Measurements from ENCODE around the gene ALDH8A1.

ALDH8A1 gene

DNA sequence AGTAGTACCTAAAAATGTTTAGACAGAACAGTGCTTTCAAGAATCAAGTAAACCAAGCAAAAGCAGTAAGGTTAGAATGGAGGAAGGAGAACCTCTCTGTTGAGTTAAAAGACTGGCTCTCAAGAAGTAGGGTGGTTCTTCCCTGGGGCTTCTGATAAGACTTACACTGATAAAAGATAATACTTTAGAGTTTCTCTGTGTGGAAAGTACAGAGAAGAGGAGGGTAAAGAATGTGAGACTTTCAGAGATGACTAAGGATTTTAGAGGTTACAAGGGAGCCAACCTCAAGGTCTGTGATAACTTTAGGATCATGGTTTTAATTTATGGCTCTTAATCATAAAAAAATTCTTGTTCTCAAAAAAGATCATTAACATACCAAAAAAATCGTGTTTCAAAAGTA, 30.9 kb upstream of the ALDH8A1 start:
- no peak overlapping the region for H3K4me3 ChIP-seq (ENCODE audit: low read length)
- DNase-seq (ENCODE audit: low read depth, low spot score) = no peak
- WGBS (ENCODE audit: insufficient coverage, insufficient read length) = no CpG with 5 or more reads among the region's 1 CpG
- H3K9me3 ChIP-seq (ENCODE audit: control insufficient read depth, insufficient read depth, low read length) = no peaks in the 10 kb centered on the region
- H3K36me3 ChIP-seq (ENCODE audit: control insufficient read depth, insufficient read depth, low read length) = no peaks in the 10 kb centered on the region; the same call in 1 of the 2 replicates
- no peaks in the 10 kb centered on the region for H3K4me1 ChIP-seq (ENCODE audit: control insufficient read depth, insufficient read depth, low read length)
- no peak overlapping the region for H3K27ac ChIP-seq (ENCODE audit: low read length)
- H3K27me3 ChIP-seq (ENCODE audit: control insufficient read depth, insufficient read depth, low read length) = no peaks in the 10 kb centered on the region

DNA sequence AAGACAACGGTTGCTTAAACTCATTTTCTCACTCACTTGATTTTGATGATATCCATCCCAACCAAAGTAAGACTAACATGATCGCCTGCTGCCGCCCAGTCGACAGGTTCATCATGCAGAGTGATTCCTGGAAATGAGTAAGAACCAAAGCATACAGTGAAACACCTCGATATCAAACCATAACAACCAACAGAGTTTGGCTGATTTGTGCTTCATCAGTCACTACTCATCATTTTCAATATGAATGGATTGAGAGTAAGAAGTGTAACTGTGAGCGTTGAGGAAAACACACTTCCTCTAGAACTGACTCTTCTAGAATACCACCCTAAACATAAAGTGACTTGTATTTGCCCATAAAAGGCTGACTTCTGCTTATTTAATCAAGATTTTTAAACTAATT, 29.2 kb upstream of the ALDH8A1 start:
- no peaks in the 10 kb centered on the region for H3K27me3 ChIP-seq (ENCODE audit: control insufficient read depth, insufficient read depth, low read length)
- no peak for DNase-seq (ENCODE audit: low read depth, low spot score)
- H3K9me3 ChIP-seq (ENCODE audit: control insufficient read depth, insufficient read depth, low read length) = no peaks in the 10 kb centered on the region
- no peak overlapping the region for H3K27ac ChIP-seq (ENCODE audit: low read length)
- no peak overlapping the region for H3K4me3 ChIP-seq (ENCODE audit: low read length)
- no peaks in the 10 kb centered on the region for H3K4me1 ChIP-seq (ENCODE audit: control insufficient read depth, insufficient read depth, low read length)
- no CpG with 5 or more reads among the region's 6 CpGs for WGBS (ENCODE audit: insufficient coverage, insufficient read length)
- H3K36me3 ChIP-seq (ENCODE audit: control insufficient read depth, insufficient read depth, low read length) = no peaks in the 10 kb centered on the region; the same call in 1 of the 2 replicates

DNA sequence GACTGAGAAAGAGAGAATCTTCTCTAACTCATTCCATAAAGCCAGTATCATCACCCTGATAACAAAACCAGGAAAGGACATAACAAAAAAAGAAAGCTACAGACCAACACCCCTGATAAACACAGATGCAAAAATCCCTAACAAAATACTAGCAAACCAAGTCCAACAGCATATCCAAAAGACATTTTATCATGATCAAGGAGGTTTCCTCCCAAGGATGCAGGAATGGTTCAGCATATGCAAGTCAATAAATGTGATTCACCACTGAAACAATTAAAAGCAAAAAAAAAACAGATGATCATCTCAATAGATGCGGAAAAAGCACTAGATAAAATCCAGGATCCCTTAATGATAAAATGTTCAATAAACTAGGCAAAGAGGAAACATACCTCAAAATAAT, 24.5 kb upstream of the ALDH8A1 start:
- Histone ChIP-seq H3K9me3 (ENCODE audit: control insufficient read depth, insufficient read depth, low read length) (no peaks in the 10 kb centered on the region), H3K27ac (ENCODE audit: low read length) (no peak overlapping the region), H3K4me3 (ENCODE audit: low read length) (no peak overlapping the region), H3K27me3 (ENCODE audit: control insufficient read depth, insufficient read depth, low read length) (no peaks in the 10 kb centered on the region), H3K4me1 (ENCODE audit: control insufficient read depth, insufficient read depth, low read length) (no peaks in the 10 kb centered on the region), H3K36me3 (ENCODE audit: control insufficient read depth, insufficient read depth, low read length) (no peaks in the 10 kb centered on the region)
- no peak for DNase-seq (ENCODE audit: low read depth, low spot score)
- WGBS (ENCODE audit: insufficient coverage, insufficient read length) = no CpG with 5 or more reads among the region's 1 CpG

DNA sequence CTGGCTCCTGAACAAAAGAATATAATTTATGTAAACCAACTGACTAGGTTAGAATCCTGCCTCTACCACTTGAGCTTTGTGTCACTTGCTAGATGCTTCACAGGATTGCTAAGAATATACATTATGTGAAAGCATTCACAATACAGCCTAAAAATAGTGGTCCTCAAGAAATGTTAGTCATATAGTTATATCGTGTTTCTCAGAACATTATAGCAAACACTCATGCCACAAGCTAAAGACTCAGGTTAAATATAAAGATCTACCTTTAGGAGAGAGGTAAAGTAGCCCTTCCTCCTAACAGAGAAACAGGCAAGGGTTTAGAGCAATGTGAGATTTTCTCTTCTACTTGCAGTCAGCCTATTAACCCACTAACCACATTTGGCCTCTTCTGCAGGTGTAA, 17.8 kb upstream of the ALDH8A1 start:
- Histone ChIP-seq H3K27ac (ENCODE audit: low read length) (no peak overlapping the region), H3K36me3 (ENCODE audit: control insufficient read depth, insufficient read depth, low read length) (no peaks in the 10 kb centered on the region), H3K4me1 (ENCODE audit: control insufficient read depth, insufficient read depth, low read length) (no peaks in the 10 kb centered on the region), H3K9me3 (ENCODE audit: control insufficient read depth, insufficient read depth, low read length) (no peaks in the 10 kb centered on the region), H3K27me3 (ENCODE audit: control insufficient read depth, insufficient read depth, low read length) (no peaks in the 10 kb centered on the region), H3K4me3 (ENCODE audit: low read length) (no peak overlapping the region)
- no peak for DNase-seq (ENCODE audit: low read depth, low spot score)
- WGBS (ENCODE audit: insufficient coverage, insufficient read length) = no CpG with 5 or more reads among the region's 1 CpG

DNA sequence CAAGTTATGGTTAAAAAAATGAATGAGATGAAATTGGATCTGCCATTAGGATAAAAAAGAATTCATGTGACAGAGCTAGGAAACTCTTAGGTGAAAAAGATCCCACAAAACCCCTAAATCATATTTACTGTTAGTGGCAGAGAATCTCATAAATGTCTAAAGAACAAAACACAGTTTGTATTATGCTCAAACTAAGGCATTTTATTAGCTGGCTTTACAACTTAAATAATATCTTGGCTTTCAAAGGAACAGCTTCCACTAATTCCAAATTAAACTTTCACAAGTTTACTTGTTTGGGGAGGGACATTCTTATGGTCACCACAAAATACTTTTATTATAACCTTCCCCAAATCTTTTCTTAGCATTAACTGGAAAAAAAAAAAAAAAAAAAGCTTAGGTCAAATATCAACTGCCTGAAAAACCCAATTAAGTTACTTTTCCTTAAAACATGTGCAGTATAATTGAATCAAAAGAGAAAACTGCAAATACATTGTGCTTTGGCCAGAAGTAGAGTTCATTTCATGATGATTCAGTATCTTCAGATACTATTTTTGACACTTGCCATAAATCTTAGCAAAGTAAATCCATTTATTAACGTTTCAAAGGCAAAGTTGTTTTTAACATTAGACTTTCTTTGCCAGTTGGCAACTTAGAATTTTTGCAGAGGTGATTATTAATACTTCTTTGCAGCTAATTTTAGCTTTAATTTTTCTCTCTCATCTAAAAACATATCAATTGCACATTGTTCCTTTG, 14.7 kb upstream of the ALDH8A1 start:
- no peak overlapping the region for H3K27ac ChIP-seq (ENCODE audit: low read length)
- no CpG with 5 or more reads among the region's 1 CpG for WGBS (ENCODE audit: insufficient coverage, insufficient read length)
- no peaks in the 10 kb centered on the region for H3K27me3 ChIP-seq (ENCODE audit: control insufficient read depth, insufficient read depth, low read length)
- H3K4me1 ChIP-seq (ENCODE audit: control insufficient read depth, insufficient read depth, low read length) = no peaks in the 10 kb centered on the region
- no peak for DNase-seq (ENCODE audit: low read depth, low spot score)
- H3K4me3 ChIP-seq (ENCODE audit: low read length) = no peak overlapping the region
- H3K9me3 ChIP-seq (ENCODE audit: control insufficient read depth, insufficient read depth, low read length) = no peaks in the 10 kb centered on the region
- no peaks in the 10 kb centered on the region for H3K36me3 ChIP-seq (ENCODE audit: control insufficient read depth, insufficient read depth, low read length)

DNA sequence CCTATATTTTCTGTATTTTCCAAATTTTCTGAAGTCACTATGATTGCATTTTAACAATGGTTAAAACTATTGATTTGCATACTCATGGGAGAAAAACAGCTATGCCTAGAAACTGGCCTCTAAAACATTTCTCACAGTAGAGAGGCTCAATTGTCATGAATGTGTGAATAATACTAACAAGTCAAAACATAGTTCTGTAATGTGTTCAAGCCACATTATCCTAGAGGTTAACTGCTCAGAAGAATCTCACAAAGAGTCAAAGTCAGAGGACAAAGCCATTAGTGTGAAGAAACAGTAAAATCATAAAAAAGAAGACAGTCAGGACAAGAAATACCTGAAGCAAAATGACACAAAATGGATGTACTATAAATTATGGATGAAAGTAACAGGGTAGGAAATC, 12.5 kb upstream of the ALDH8A1 start:
- Histone ChIP-seq H3K9me3 (ENCODE audit: control insufficient read depth, insufficient read depth, low read length) (no peaks in the 10 kb centered on the region), H3K36me3 (ENCODE audit: control insufficient read depth, insufficient read depth, low read length) (no peaks in the 10 kb centered on the region), H3K27me3 (ENCODE audit: control insufficient read depth, insufficient read depth, low read length) (no peaks in the 10 kb centered on the region), H3K27ac (ENCODE audit: low read length) (no peak overlapping the region), H3K4me3 (ENCODE audit: low read length) (no peak overlapping the region), H3K4me1 (ENCODE audit: control insufficient read depth, insufficient read depth, low read length) (no peaks in the 10 kb centered on the region)
- DNase-seq (ENCODE audit: low read depth, low spot score) = no peak

DNA sequence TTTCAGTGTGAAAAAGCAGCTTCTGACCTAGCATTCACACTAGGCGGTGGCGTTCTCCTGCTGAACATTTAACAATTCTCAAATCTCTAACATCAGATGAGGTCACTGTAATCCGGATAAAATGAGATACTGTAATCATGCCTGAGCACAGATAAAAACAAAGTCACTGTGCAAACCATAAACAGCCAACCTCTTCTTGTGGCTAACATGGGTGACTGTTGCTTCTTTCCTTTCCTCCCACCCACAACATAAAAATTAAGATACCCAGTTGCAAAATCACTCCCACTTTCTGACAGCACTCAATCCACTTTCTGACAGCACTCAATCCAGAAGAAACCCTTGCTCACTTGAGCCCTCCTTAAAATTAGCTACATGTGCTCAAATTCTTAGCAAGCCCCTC, 11.5 kb upstream of the ALDH8A1 start:
- WGBS (ENCODE audit: insufficient coverage, insufficient read length) = no CpG with 5 or more reads among the region's 3 CpGs
- no peak for DNase-seq (ENCODE audit: low read depth, low spot score)
- no peak overlapping the region for H3K27ac ChIP-seq (ENCODE audit: low read length)
- no peaks in the 10 kb centered on the region for H3K4me1 ChIP-seq (ENCODE audit: control insufficient read depth, insufficient read depth, low read length)
- H3K27me3 ChIP-seq (ENCODE audit: control insufficient read depth, insufficient read depth, low read length) = no peaks in the 10 kb centered on the region
- no peaks in the 10 kb centered on the region for H3K9me3 ChIP-seq (ENCODE audit: control insufficient read depth, insufficient read depth, low read length)
- no peak overlapping the region for H3K4me3 ChIP-seq (ENCODE audit: low read length)
- H3K36me3 ChIP-seq (ENCODE audit: control insufficient read depth, insufficient read depth, low read length) = no peaks in the 10 kb centered on the region

DNA sequence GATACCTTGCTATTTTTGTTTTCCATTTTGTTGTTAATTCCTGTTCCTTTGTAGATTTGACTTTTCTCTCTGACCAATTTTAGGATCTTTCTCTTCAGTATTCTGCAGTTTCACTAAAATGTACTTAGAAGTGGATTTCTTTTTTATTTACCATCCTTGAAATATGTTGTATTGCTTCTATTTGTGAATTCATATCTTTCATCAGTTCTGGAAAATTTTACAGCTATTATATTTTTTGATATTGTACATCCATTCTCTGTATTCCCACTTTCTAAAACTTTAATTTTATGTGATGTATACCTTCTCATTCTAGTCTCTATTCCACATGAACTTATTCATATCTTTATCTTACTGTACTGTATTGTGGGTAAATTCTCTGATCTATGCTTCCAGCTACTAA, 9.7 kb upstream of the ALDH8A1 start:
- Histone ChIP-seq H3K4me1 (ENCODE audit: control insufficient read depth, insufficient read depth, low read length) (0 out of 2 replicates have a peak, but pooled peaks cover under 1% of the 10 kb centered on the region), H3K27ac (ENCODE audit: low read length) (no peak overlapping the region), H3K9me3 (ENCODE audit: control insufficient read depth, insufficient read depth, low read length) (no peaks in the 10 kb centered on the region), H3K36me3 (ENCODE audit: control insufficient read depth, insufficient read depth, low read length) (no peaks in the 10 kb centered on the region), H3K4me3 (ENCODE audit: low read length) (no peak overlapping the region), H3K27me3 (ENCODE audit: control insufficient read depth, insufficient read depth, low read length) (no peaks in the 10 kb centered on the region)
- DNase-seq (ENCODE audit: low read depth, low spot score) = no peak

DNA sequence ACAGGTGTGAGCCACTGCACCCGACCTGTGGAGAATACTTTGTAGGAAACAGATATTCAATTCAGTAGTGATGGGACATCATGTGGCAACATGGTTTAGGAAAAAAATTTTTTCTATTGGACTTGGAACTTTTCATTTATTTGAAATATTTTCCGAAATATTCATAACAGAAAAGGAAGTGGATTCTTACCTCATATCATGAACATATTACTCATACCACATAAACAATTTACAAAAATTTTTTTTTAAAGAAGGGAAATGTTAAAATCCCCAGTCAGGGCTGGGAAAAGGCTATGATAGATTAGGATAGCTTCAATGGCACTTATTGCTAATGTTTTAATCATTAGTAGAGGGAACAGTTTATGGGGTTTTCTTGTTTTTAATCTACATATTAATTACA, 6.8 kb upstream of the ALDH8A1 start:
- Histone ChIP-seq H3K36me3 (ENCODE audit: control insufficient read depth, insufficient read depth, low read length) (no peaks in the 10 kb centered on the region), H3K9me3 (ENCODE audit: control insufficient read depth, insufficient read depth, low read length) (no peaks in the 10 kb centered on the region), H3K4me1 (ENCODE audit: control insufficient read depth, insufficient read depth, low read length) (0 out of 2 replicates have a peak, but pooled peaks cover 1% of the 10 kb centered on the region), H3K27me3 (ENCODE audit: control insufficient read depth, insufficient read depth, low read length) (no peaks in the 10 kb centered on the region), H3K27ac (ENCODE audit: low read length) (no peak overlapping the region), H3K4me3 (ENCODE audit: low read length) (no peak overlapping the region)
- no CpG with 5 or more reads among the region's 2 CpGs for WGBS (ENCODE audit: insufficient coverage, insufficient read length)
- no peak for DNase-seq (ENCODE audit: low read depth, low spot score)

DNA sequence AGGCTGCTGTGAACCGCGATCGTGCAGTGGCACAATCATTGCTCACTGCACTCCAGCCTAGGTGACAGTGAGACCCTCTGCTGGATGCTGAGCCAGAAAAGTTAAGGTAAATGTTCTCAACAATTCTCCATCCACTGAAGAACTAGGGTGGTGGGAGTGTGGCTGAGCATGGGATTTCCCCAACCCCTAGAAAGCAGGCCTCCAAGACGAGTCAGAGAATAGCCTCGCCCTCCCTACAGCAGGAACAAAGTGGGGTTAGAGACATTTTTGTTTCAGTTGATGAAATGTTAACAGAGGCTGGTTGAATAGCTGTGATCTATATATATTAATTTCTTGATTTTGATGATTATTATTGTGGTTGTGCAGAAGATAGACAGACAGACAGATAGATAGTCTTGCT, 6.1 kb upstream of the ALDH8A1 start:
- no peak for DNase-seq (ENCODE audit: low read depth, low spot score)
- no peaks in the 10 kb centered on the region for H3K36me3 ChIP-seq (ENCODE audit: control insufficient read depth, insufficient read depth, low read length)
- no peaks in the 10 kb centered on the region for H3K27me3 ChIP-seq (ENCODE audit: control insufficient read depth, insufficient read depth, low read length)
- no peak overlapping the region for H3K4me3 ChIP-seq (ENCODE audit: low read length)
- no CpG with 5 or more reads among the region's 5 CpGs for WGBS (ENCODE audit: insufficient coverage, insufficient read length)
- no peaks in the 10 kb centered on the region for H3K9me3 ChIP-seq (ENCODE audit: control insufficient read depth, insufficient read depth, low read length)
- H3K27ac ChIP-seq (ENCODE audit: low read length) = no peak overlapping the region
- 0 out of 2 replicates have a peak, but pooled peaks cover 1% of the 10 kb centered on the region for H3K4me1 ChIP-seq (ENCODE audit: control insufficient read depth, insufficient read depth, low read length)

DNA sequence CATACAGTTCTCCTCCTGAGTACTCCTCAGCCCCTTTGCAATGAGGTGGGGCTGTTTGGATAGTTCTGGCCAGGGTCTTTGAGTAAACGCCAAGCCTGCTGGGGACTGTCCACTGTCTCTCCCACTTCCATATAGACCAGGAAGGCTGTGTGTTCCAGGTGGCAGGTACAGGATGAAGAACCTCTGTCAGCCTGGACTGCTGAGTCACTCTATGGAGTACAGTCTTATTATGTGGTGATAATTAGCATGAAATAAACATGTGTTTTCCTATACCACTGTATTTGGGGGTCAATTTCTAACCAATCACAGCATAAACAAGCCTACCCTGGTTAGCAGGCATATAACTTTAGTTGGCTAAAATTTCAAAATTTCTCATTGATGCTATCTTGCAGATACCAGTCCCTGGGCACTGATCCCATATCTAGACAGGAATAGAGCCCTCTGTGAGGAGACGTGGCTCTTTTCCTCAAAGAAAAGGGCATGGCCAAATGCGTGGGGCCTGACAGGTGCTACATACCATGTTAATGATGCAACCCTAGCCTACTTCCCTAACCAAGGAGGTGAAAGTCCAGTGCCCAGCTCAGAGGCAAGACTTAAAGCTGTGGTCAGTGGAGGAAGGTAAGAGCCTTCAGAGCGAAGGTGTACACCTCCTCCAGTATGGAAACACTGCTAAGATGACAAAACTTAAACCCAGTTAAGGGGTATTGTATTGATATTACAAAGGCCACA, 4.5 kb upstream of the ALDH8A1 start:
- H3K4me3 ChIP-seq (ENCODE audit: low read length) = no peak overlapping the region
- 0 out of 2 replicates have a peak, but pooled peaks cover 1% of the 10 kb centered on the region for H3K4me1 ChIP-seq (ENCODE audit: control insufficient read depth, insufficient read depth, low read length)
- no peak for DNase-seq (ENCODE audit: low read depth, low spot score)
- no peaks in the 10 kb centered on the region for H3K36me3 ChIP-seq (ENCODE audit: control insufficient read depth, insufficient read depth, low read length)
- H3K27me3 ChIP-seq (ENCODE audit: control insufficient read depth, insufficient read depth, low read length) = no peaks in the 10 kb centered on the region
- no peaks in the 10 kb centered on the region for H3K9me3 ChIP-seq (ENCODE audit: control insufficient read depth, insufficient read depth, low read length)
- no peak overlapping the region for H3K27ac ChIP-seq (ENCODE audit: low read length)
- WGBS (ENCODE audit: insufficient coverage, insufficient read length) = no CpG with 5 or more reads among the region's 4 CpGs

Measured in iPS DF 6.9 (cell line).